GM21576 (cell line): ENCODE data around the gene ITGAD.

Source experiments
- ATAC-seq: cut with Tn5 transposase; IDR thresholded peaks from one replicate; pipeline ENCODE4 v1.9.1; 2021; ENCODE audit warnings: mild to moderate bottlenecking, moderate library complexity; ENCODE audit not compliant: unreplicated experiment

Gene ITGAD

DNA sequence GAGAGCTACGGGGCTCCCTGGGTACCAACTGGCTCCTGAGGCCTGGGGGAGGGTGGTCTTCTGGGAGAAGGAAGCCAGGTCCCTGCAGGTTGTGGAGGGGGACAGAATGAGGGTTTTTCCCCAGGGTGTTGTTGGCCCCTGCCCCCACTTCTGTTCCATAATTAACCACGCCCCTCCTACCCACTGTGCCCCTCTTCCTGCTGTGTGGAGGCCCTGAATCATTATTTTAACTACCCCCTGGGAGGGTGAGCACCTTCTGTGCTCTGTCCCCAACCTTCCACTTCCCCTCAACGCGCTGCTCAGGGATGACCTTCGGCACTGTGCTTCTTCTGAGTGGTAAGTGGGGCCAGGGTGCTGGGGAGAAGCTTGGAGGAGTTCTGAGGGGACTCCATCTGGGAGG, at the start of gene ITGAD:
ITGAD (plus strand) TSS at position 280 of the 400 bp plus-strand sequence; CDS start at position 306, 26 bp downstream.
- ATAC-seq: no peak

DNA sequence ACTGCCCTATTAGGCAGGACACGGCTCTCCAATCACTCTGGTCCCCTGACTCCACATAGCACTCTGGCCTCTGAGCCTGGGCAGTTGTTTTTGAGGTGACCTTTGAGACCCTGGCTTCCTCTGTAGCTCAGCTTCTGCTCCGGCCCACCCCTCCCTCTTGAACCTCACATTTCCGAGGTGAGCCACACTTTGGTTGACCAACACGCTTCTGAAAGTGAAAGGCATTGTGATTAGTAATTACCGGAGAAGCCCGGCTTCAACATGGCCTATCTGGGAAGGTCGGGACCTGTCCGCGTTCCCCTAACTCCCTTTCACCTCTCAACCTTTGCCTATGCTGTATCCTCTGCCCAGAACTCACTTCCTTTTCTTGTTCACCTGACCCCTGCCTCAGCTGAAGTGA, 48.4 kb upstream of the ITGAD start:
- peak; percentile 75 for ATAC-seq

DNA sequence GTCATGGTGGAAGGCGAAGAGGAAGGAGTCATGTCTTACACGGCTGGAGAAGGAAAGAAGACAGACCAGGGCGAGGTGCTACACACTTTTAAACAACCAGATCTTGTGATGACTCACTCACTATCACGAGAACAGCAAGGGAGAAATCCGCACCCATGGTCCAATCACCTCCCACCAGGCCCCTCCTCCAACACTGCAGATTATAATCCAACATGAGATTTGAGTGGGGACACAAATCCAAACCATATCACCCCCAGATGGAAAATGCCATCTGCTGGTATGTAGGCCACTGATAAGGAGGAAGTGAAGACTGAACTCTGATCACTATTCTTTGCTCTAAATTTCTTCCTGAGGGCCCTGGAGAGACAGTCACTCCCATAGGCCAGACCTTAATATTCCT, 45.7 kb upstream of the ITGAD start:
- ATAC-seq: no peak

DNA sequence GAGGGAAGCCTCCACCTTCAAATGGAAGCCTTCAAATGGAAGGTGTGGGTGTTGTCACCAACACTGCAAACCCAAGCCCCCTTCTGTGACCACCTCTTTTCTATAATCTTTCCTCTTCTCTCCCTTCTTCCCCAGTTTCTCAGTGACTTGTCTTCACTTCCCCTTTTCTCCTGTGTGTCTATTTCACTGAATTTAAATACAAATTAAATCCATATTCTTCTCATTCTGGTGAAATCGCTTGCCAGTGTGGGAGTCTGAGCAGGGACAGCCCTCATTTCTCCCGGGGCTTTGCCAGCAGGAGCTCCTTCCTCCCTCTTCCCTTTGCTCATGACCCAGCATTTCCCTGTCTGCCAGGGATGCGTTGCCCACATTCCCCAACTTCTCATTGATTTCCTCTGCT, 44.6 kb upstream of the ITGAD start:
- ATAC-seq: no peak

DNA sequence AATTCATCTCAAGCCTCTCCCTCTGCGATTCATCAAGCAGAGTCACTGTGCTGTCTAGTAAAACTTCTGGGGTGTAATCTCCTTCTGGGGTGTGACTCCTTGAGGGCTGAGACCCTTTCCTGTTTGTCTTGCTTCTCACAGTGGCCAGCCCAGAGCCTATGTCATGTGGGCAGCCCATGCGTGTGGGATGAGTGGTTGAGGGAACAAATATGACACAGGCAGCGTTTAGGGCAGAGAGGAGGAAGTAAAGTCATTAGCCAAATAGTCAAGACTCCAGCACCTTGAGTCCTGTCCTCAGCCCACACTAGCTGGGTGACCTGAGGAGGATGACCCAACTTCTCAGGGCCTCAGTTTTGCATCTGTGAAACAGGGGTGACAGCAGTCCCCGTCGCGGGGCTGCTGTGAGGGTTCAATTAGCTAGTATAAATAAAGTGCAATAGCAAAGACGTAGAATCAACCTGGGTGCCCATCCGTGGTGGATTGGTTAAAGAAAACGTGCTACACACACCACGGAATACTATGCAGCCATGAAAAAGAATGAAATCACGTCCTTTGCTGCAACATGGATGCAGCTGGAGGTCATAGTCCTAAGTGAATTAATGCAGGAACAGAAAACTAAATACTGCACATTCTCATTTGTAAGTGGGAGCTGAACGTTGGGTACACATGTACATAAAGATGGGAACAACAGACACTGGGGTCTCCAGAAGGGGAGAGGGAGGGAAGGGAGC, 42.7 kb upstream of the ITGAD start:
- ATAC-seq: no peak

DNA sequence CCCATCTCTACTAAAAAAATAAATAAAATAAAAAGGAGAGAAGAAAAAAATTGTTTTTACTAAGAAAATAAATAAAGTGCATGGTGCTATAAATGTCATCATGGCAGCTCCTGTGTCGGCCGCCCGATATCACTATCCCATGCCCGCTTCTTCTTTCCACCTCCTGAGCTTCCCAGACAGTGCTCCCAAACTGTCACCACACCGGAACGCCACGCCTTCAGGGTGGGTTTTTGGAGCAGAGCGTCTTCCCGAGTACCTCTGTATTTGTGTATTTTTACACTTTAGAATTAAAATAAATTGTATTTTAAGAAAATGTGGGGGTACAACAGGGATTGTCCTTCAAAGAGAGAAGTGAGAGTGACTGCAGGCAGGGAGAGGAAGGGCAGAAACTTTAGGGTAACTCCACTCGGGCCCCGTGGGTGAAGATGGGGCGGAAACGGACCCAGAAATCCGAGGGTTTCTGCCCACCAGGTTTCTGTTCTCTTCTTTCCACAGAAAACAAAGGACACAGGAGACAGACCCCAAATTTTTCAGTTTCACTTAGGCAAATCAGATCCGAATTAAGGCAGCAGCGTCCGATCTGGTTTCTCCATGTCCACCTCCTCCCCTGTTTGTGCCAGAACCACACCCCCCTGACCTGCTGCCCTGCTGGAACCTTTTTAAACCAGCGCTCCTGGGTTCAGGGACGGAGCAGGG, 41.7 kb upstream of the ITGAD start:
- ATAC-seq: no peak

DNA sequence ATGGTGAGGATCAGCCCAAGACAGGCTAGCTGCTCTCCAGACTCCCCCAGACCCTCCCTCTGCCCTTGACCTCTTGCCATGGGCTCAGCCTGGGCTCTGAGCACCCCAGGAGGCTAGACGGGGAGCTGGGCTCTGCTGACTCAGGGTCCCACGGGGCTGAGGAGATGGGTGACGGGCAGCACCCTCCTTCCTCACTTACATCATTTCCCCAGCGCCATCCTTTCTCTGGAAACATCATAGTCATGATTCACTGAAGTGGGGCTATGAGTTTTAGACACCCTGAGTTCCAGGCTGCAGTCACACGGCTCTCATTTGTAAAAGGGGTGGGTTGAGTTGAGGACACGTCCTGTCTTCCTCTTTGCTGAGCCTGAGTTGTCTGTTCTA, 41.2 kb upstream of the ITGAD start:
- ATAC-seq: no peak

DNA sequence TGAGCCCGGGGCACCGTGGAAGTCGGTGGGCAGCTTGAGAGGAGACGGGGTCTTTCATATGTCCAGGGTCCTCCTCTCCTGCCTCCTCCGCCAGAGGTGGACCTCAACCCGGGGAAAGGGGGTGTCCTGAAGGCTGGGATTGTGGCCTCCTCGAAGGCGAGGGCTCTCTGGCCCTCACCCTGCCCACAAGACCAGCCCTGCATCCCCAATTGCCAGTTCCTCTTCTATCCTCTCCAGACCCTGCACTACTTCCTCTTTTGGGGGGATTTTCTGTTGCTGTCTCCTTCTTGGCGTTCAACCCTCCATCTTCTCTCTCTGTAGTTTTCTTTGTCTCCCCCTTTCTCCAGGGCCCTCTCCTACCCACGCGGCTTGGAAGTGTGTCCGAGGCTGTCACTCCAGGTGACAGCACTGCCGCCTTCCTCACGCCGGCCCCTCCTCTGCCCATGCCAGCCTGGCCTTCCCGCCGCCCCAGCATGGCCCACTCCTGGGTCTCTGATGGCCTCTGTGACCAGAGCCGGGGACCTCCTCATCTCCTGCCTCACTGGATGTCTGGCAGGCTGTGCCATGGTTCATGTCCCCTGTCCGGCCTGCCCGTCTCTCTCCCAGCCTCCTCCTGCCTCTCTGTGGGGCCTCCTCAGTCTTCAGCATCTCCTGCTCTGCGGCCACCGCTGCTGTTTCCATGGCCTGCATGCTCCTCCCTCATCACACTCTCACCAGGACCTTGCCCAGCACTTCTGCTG, 40.6 kb upstream of the ITGAD start:
- no peak for ATAC-seq

DNA sequence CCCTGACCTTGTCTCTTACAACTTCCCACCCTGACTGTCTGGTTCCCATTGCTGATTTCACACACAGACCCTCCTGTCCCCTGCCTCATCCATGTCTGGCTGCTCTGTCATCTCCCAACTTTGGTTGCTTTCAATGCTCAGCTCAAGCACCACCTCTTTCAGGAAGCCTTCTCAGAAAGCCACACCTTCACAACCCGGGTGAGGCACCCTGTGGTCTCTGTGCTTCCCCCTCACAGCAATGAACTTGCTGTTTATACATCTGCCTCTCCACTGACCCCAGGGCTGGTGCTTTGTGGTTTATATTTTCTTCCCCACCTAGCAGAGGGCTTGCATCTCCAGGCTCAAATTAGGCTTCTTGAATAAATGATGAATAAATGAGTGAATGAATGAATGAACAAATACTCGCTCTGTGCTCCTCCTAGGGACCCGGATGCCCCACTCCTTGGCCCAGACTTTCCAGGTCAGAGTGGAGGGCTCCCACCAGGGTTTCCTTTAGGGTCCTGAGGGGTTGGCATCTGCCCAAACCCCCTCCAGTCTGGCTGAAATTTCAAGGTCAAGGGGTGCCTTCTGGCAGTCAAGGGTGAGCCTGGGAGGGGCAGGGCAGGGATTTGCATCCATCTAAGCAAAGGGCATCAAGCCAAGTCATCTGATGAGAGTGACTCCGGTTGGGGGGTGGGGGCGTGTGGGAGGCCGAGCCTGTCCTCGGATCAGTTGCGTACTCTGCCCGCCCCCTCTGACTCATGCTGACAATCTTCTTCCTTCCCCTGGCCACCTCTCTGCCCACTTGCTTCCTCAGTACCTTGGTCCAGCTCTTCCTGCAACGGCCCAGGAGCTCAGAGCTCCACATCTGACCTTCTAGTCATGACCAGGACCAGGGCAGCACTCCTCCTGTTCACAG, 38.5 kb upstream of the ITGAD start, which contains the start of gene ITGAX:
ITGAX (plus strand) TSS at position 783 of the 898 bp plus-strand sequence; CDS start at position 862, 79 bp downstream.
- peak; percentile 74 for ATAC-seq

DNA sequence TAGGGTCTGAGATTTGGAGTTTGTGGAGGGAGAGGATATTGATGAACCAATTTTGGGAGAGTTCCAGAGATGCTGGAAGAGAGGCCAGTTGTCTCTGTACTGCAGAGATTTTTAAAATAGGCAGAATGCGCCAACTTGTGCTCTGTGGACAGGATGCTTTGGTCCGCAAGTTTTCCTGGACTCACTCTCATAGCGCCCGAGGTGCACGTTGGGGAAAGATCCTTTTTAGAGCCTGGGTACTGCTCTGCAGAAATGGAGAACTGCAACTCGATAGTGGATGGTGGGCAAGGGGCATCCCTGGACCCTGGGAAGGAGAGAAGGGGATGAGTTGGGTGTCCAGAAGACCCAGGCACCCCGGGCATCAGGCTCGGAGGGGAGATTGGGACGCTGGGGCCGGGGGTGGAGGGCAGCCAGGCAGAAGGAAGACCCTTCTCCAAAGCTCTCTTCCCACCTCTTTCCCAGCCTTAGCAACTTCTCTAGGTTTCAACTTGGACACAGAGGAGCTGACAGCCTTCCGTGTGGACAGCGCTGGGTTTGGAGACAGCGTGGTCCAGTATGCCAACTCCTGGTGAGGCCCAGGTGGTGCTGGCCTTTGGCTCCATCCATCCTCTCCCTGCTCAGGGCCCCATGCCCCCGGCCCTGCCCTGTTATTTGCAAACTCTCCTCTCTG, 37.6 kb upstream of the ITGAD start:
- ATAC-seq: no peak

DNA sequence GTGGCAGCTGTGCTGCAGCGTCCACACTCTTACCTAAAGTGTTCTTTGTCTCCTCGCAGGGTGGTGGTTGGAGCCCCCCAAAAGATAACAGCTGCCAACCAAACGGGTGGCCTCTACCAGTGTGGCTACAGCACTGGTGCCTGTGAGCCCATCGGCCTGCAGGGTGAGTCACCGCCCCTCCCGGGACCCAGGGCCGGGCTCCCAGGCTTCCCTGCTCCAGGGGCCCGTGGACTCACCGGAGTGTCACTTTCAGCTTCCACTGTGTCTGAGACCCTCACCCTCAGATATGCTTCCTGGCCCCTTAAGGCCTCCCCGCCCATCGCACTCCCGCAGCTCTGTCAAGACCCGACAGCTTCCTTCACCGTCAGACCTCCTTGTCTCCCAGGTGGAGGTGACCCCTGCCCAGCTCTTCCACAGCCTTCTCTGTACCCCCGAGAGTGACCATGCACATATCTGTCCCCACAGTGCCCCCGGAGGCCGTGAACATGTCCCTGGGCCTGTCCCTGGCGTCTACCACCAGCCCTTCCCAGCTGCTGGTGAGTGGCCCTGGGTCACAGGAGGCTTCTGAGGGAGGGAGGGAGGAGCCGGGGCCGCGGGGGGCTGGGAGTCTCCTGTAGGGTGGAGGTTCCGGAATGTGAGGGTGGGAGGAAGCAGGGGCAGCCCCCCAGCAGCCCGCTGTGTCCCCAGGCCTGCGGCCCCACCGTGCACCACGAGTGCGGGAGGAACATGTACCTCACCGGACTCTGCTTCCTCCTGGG, 36.4 kb upstream of the ITGAD start:
- no peak for ATAC-seq

DNA sequence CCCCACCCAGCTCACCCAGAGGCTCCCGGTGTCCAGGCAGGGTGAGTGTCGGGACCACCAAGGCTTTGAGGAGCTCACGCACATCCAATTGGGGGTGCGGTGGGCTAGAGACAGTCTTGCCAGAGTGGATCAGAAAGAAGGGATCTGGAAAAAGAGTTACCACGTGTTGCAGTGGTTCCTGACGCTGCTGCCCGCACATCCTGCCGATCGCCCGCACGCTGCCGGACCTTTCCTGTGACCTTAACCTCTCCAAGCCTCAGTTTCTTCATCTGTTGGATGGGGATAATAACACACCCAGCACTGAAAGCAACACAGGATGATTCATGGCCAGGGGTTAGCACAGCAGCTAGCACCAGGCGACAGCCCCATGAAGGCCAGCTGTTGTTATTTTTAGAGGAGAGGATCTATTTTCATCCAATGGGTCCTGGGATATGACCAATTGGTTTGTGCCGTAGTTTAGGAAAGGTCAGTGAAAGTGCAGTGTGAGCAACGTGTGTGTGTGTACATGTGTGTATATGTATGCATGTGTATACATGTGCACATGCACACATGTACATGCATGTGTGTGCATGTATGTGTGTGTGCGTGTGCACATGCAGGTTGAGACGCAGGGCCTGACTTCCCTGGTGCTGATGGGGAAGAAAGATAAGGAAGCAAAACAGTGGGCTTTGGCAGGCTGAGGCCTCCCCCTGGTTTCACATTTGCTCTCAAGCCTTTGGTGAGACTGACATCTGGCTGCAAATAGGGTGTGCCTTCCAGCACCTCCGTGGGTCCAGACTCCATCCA, 35.6 kb upstream of the ITGAD start:
- no peak for ATAC-seq

DNA sequence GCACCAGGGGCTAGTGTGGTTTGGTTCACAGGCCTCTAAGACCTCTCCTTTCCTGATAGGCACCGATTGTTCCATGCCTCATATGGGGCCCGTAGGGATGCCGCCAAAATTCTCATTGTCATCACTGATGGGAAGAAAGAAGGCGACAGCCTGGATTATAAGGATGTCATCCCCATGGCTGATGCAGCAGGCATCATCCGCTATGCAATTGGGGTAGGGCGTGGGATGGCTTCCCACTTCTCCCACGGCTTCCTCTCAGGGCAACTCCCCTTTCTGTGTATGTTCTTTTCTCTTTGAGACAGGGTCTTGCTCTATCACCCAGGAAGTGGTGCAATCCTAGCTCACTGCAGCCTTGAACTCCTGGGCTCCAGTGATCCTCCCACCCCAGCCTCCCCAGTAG, 32.9 kb upstream of the ITGAD start:
- no peak for ATAC-seq

DNA sequence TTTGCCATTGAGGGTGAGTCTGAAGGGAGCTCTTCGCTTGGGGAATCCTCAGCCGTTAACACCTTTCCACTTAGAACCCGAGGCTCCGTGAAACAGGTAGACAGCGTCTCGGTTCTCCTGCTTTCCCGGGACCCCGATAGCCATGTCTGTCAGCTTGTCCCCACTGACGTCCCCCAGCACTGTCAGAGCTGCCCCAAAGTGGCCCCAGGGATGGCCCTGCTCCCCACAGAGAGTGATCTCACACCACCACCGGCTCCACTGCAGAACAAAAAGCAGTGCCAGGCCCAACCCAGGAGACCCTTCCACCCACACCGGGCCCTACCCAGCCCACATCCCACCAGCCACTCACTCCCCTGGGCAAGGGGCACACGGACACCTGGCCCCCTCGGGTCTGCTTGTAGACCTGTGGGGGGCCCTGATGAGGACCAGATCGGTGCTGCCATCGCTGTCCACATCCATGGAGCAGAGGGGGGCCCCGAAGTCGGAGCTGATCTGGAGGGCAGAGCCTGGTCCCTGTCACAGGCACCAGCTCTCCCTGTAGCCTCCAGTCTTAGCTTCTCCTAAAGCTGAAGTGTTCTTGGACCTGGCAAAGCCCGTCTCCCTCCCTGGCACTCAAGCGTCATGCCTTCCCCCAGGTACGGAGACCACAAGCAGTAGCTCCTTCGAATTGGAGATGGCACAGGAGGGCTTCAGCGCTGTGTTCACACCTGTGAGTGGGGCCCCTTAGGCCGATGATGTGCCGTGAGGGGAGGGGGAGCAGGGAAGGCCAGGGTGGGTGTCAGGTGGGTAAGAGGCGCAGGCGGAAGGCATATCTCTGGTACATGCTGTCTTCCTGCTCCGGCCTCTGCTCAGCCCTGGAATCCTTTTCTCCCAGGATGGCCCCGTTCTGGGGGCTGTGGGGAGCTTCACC, 31.7 kb upstream of the ITGAD start:
- ATAC-seq: no peak

DNA sequence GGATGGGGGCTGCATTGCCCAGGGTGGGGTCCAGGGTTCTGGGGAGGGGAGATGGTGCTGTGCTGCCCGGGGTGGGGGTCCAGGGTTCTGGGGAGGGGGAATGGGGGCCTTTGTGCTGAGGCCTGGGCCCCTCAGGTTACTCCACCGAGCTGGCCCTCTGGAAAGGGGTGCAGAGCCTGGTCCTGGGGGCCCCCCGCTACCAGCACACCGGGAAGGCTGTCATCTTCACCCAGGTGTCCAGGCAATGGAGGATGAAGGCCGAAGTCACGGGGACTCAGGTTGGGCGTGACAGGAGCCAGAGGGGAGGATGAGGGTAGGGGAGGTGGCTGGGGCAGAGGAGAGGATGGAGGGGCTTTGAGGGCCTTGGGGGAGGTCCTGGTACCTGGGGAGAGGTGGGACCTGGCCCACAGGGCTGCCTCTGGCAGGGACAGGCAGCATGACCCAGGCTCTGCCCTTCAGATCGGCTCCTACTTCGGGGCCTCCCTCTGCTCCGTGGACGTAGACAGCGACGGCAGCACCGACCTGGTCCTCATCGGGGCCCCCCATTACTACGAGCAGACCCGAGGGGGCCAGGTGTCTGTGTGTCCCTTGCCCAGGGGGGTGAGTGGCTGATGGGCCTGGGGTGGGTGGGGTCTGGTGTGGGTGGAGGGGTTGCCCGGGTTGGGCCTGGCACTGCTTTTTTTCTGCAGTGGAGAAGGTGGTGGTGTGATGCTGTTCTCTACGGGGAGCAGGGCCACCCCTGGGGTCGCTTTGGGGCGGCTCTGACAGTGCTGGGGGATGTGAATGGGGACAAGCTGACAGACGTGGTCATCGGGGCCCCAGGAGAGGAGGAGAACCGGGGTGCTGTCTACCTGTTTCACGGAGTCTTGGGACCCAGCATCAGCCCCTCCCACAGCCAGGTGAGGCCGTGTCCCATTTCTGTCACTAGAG, 30.4 kb upstream of the ITGAD start:
- ATAC-seq: no peak

DNA sequence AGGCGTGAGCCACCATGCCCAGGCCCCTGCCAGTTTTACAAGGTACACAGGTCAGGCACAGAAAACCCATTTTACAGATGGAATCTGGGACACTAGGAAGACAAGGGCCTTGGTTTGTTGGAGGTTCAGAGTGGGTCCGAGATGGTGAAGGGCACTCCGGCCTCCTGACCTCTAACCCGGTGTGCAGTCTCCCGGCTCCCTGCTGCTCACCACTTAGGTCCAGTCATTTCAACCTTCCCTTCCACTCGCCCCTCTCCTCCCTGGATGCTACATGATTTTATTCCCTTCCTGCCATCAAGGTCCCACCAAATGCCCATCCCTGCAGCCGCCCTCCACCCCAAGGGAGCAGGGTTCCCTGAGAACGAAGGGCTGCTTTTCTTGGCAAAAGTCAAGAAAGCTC, 29.4 kb upstream of the ITGAD start:
- no peak for ATAC-seq

DNA sequence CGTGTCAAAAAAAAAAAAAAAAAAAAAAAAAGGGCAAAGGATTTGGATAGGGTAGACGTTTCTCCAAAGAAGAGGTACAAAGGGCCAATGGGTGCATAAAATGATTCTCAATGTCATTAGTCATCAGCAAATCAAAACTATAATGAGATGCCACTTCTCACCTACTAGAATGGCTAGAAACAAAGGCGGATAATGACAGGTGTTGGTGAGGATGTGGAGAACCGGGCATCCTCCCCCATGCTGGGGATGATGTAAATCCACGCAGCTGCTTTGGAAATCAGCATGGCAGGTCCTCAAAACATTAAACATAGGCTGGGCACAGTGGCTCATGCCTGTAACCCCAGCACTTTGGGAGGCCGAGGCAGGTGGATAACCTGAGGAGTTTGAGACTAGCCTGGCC, 28.7 kb upstream of the ITGAD start:
- ATAC-seq: no peak
